Measurements from ENCODE around the gene APC2. TPM values are rescaled to one million over a fixed set of nuclear protein-coding genes. Genes with fewer than 3 reads are reported as not detected.

The APC2 gene
- total RNA-seq, 1 donor from 2014 or later, result under 0.01 TPM

- Histone ChIP-seq H3K27me3 (ENCODE audit: control insufficient read depth, insufficient read depth, low read length) (peaks cover 10% of the 10 kb centered on the region), H3K36me3 (ENCODE audit: control insufficient read depth, insufficient read depth, low read length) (peaks cover 3% of the 10 kb centered on the region)
- no peak for FAIRE-seq
Observed at GRCh38 chr19:1471010-1471514, 21.1 kb downstream of the APC2 start.

GRCh38 chr19:1471515-1472160 lies 21.7 kb downstream of the APC2 start:
- TF ChIP-seq CTCF (IDR thresholded peaks at IDR 0.05; ENCODE audit: insufficient read depth, low read length, severe bottlenecking), result peak; percentile 10
- no peak for FAIRE-seq
- Histone ChIP-seq H3K36me3 (ENCODE audit: control insufficient read depth, insufficient read depth, low read length) (peaks cover 4% of the 10 kb centered on the region), H3K27me3 (ENCODE audit: control insufficient read depth, insufficient read depth, low read length) (peaks cover 8% of the 10 kb centered on the region), H3K4me3 (ENCODE audit: low read depth, low read length) (no peak overlapping the region)
- DNase-seq (ENCODE audit: low read depth), result no peak

More at GRCh38 chr19:1471010-1471514, 21.1 kb downstream of the APC2 start:
- no peak for DNase-seq (ENCODE audit: low read depth)
- TF ChIP-seq CTCF (IDR thresholded peaks at IDR 0.05; ENCODE audit: insufficient read depth, low read length, severe bottlenecking), result no peak
- H3K4me3 ChIP-seq (ENCODE audit: low read depth, low read length), result peak overlapping the region; percentile 41

GRCh38 chr19:1472231-1473084 lies 22.5 kb downstream of the APC2 start:
- H3K4me3 ChIP-seq (ENCODE audit: low read depth, low read length), result no peak overlapping the region
- DNase-seq (ENCODE audit: low read depth), result no peak
- TF ChIP-seq CTCF (IDR thresholded peaks at IDR 0.05; ENCODE audit: insufficient read depth, low read length, severe bottlenecking), result no peak
- FAIRE-seq, result no peak
- H3K36me3 ChIP-seq (ENCODE audit: control insufficient read depth, insufficient read depth, low read length), result peaks cover 4% of the 10 kb centered on the region
- peaks cover 1% of the 10 kb centered on the region for H3K27me3 ChIP-seq (ENCODE audit: control insufficient read depth, insufficient read depth, low read length)

GRCh38 chr19:1473085-1473851 lies 23.3 kb downstream of the APC2 start:
- Histone ChIP-seq H3K27me3 (ENCODE audit: control insufficient read depth, insufficient read depth, low read length) (no peaks in the 10 kb centered on the region), H3K4me3 (ENCODE audit: low read depth, low read length) (no peak overlapping the region), H3K36me3 (ENCODE audit: control insufficient read depth, insufficient read depth, low read length) (peaks cover 4% of the 10 kb centered on the region)
- peak; percentile 43 for FAIRE-seq
- no peak for TF ChIP-seq CTCF (IDR thresholded peaks at IDR 0.05; ENCODE audit: insufficient read depth, low read length, severe bottlenecking)
- DNase-seq (ENCODE audit: low read depth), result no peak

- peaks cover 4% of the 10 kb centered on the region for H3K36me3 ChIP-seq (ENCODE audit: control insufficient read depth, insufficient read depth, low read length)
- no peak for TF ChIP-seq CTCF (IDR thresholded peaks at IDR 0.05; ENCODE audit: insufficient read depth, low read length, severe bottlenecking)
- no peak for DNase-seq (ENCODE audit: low read depth)
- no peaks in the 10 kb centered on the region for H3K27me3 ChIP-seq (ENCODE audit: control insufficient read depth, insufficient read depth, low read length)
- FAIRE-seq, result no peak
- H3K4me3 ChIP-seq (ENCODE audit: low read depth, low read length), result no peak overlapping the region
Observed at GRCh38 chr19:1474011-1474764, 24.3 kb downstream of the APC2 start.

Data from bronchial epithelial cell (primary cell).